ENCODE data around the gene SLC2A8.

DNA sequence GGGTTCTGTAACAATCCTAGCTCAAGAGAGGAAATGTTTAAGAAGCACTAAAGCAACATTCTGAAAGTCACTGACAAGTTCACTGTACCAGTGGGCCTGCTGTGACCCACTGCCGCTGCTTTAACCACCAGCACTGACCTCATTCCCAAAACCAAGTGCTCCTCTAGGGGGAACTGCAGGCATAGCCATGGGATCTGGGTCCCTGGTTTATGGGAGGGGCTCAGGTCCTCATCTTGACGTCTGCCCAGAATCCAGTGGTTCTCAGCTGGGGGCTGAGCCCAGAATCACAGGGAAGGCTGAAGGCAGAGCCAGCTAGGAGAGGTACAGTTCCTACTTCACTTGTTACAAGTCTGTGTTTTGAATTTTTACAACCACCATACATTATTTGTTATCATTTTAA, 36.1 kb upstream of the SLC2A8 start:
- TF ChIP-seq POLR2A (IDR thresholded peaks at IDR 0.05; ENCODE audit: extremely low read depth, insufficient read length), result no peak
- TF ChIP-seq CTCF (IDR thresholded peaks at IDR 0.05; ENCODE audit: low read depth, low read length), result peak; percentile 22
